Suprapubic skin (tissue), 4 donors: ENCODE data around the gene RIMBP2. TPM values are rescaled to one million over a fixed set of nuclear protein-coding genes. Genes with fewer than 3 reads are reported as not detected.

Source experiments
- DNase-seq, 2 donors: peaks; one replicate each; pipeline ENCODE4 v3.0.0-alpha.2; 2019; ENCODE audit warnings: low spot score in 2 of 2
- H3K27ac ChIP-seq: fragments of 200-600 bp; sonication (generic); one replicate; pipeline ENCODE4 v1.5.1; 2019
- H3K27me3 ChIP-seq: fragments of 200-600 bp; sonication (generic); one replicate; pipeline ENCODE4 v1.5.1; 2019
- H3K36me3 ChIP-seq: fragments of 200-600 bp; sonication (generic); one replicate; pipeline ENCODE4 v1.5.1; 2019
- H3K4me1 ChIP-seq: fragments of 200-600 bp; sonication (generic); one replicate; pipeline ENCODE4 v1.5.1; 2019
- H3K4me3 ChIP-seq: fragments of 200-600 bp; sonication (generic); one replicate; pipeline ENCODE4 v1.5.1; 2019; ENCODE audit warnings: mild to moderate bottlenecking
- H3K9me3 ChIP-seq: fragments of 200-600 bp; sonication (generic); one replicate; pipeline ENCODE4 v1.5.1; 2019
- EP300 ChIP-seq: sonication (generic); formaldehyde crosslinking; IDR thresholded peaks from one replicate; pipeline ENCODE4 v1.6.1; 2017; ENCODE audit warnings: antibody characterized with exemption
- POLR2A ChIP-seq, 2 donors: fragments of 450-650 bp; IDR thresholded peaks; one replicate each; pipeline ENCODE4 v1.6.1; 2017; ENCODE audit warnings: antibody characterized with exemption in 2 of 2, mild to moderate bottlenecking in 2 of 2, moderate library complexity in 2 of 2
- POLR2AphosphoS5 ChIP-seq, 3 donors: sonication (generic); formaldehyde crosslinking; IDR thresholded peaks; one replicate each; pipeline ENCODE4 v1.6.1; 2017; ENCODE audit warnings: antibody characterized with exemption in 3 of 3
- WGBS: methylation state at CpG from one replicate; pipeline ENCODE4 v1.1.5; 2018; 5-methylcytosine and 5-hydroxymethylcytosine counted together
- total RNA-seq, 4 donors: library from RNA; depleted of rRNA; stranded (reverse); fragments of >200 nt; gene quantifications; one replicate each; pipeline ENCODE4 v1.1.0, GENCODE V29; 2016
- TF ChIP-seq, protein P1 (sequence below), 2 donors: fragments of 200-600 bp in 1 of 2; fragments of 450-650 bp in 1 of 2; sonication (generic) in 1 of 2; IDR thresholded peaks; one replicate each; pipeline ENCODE4 v1.5.1; 2016 to 2019; ENCODE audit warnings: antibody characterized with exemption in 2 of 2, mild to moderate bottlenecking in 1 of 2, moderate library complexity in 1 of 2

The RIMBP2 gene
- total RNA-seq, 4 donors from 2014 or later = 2.1 to 21.8 (median 3.0) TPM

DNA sequence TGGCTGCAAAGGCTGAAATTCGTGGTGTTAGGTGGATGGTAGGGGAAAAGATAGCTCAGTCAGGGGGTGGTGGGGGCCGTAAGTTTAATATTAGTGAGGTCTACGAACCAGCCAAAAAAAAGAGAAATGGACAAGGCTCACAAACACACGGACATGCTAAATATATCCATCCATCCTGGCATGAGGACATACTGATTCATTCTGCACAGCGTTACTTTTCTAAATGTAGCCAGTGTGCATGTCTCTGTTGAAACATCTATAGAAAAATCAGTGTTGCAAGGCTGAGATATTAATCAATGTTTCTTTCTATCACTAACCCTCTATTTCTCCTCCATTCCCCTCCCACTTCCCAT, 227.8 kb downstream of the RIMBP2 start:
- Histone ChIP-seq H3K4me1 (no peaks in the 10 kb centered on the region), H3K4me3 (no peak overlapping the region), H3K27ac (no peak overlapping the region), H3K36me3 (no peaks in the 10 kb centered on the region), H3K9me3 (no peaks in the 10 kb centered on the region), H3K27me3 (no peaks in the 10 kb centered on the region)
- no peak for DNase-seq
- 77% methylated on average over 5 of the region's 5 CpGs for WGBS
- TF ChIP-seq POLR2AphosphoS5 (IDR thresholded peaks at IDR 0.05) = no peak
- TF ChIP-seq EP300 = no peak
- TF ChIP-seq, protein P1, sequence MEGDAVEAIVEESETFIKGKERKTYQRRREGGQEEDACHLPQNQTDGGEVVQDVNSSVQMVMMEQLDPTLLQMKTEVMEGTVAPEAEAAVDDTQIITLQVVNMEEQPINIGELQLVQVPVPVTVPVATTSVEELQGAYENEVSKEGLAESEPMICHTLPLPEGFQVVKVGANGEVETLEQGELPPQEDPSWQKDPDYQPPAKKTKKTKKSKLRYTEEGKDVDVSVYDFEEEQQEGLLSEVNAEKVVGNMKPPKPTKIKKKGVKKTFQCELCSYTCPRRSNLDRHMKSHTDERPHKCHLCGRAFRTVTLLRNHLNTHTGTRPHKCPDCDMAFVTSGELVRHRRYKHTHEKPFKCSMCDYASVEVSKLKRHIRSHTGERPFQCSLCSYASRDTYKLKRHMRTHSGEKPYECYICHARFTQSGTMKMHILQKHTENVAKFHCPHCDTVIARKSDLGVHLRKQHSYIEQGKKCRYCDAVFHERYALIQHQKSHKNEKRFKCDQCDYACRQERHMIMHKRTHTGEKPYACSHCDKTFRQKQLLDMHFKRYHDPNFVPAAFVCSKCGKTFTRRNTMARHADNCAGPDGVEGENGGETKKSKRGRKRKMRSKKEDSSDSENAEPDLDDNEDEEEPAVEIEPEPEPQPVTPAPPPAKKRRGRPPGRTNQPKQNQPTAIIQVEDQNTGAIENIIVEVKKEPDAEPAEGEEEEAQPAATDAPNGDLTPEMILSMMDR (IDR thresholded peaks at IDR 0.05) = no peak
- no peak for TF ChIP-seq POLR2A (IDR thresholded peaks at IDR 0.05)

DNA sequence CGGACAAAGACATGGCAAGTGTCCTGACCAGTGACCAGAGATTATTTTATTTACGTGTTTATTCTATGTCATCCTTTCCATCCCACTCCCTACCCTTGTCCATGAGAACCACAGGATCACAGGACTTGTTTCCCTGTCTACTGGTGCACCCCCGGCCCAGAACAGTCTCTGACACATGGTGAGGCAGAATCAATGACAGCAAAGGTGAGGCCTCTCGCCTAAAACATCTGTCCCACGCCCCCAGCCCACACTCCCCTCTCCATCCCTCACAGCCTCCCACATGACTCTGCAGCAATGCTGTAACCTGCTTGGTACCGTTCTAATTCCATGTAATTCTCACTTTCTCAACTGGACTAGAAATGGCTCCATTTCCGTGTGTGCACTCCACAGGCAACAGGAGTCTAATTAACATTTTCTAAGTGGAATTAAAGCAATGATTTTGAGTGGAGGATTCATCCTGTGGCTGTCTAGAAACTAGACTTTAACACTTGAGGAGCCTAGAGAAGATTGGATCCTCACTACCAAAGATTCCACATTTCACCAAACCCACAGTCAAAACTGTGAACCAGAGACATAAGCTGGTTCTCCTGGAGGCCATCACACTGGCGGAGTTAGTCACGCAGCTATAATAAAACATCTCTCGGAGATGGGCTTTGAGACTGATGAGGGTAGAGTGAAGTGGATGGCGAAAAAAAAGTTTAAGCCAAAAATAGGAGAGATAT, 228.3 kb downstream of the RIMBP2 start:
- WGBS = 88% methylated on average over 11 of the region's 11 CpGs

DNA sequence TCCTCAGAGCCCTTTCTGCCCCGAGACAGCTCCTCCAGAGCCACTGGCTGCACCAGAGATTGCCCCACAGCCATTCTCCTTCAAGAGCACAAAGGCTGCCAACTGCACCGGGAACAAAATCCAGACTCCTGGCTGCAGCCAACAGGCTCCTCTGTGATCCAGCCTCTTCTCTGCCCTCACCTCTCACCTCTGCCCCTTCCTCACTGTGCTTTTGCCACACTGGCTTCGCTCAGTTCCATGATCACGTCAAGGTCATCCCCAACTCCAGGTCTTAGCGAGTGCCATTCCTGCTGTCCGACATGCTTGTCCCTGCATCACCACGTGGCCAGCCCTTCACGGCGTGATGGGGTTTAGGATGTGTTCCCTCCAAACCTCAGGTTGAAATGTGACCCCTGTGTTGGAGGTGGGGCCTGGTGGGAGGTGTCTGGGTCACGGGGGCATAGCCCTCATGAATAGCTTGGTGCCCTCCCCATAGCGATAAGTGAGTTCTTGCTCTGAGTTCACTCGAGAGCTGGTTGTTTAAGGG, 229.1 kb downstream of the RIMBP2 start:
- DNase-seq = no peak
- H3K9me3 ChIP-seq = no peaks in the 10 kb centered on the region
- 96% methylated on average over 12 of the region's 12 CpGs for WGBS
- no peaks in the 10 kb centered on the region for H3K4me1 ChIP-seq
- TF ChIP-seq POLR2A (IDR thresholded peaks at IDR 0.05) (no peak), POLR2AphosphoS5 (IDR thresholded peaks at IDR 0.05) (no peak), EP300 (no peak)
- TF ChIP-seq, protein P1 (IDR thresholded peaks at IDR 0.05) = no peak
- H3K4me3 ChIP-seq = no peak overlapping the region
- no peaks in the 10 kb centered on the region for H3K36me3 ChIP-seq
- H3K27ac ChIP-seq = no peak overlapping the region
- peaks cover 2% of the 10 kb centered on the region for H3K27me3 ChIP-seq

More for the DNA sequence above, 228.3 kb downstream of the RIMBP2 start:
- TF ChIP-seq EP300 (no peak), POLR2AphosphoS5 (IDR thresholded peaks at IDR 0.05) (no peak), POLR2A (IDR thresholded peaks at IDR 0.05) (no peak)
- TF ChIP-seq, protein P1 (IDR thresholded peaks at IDR 0.05) = no peak
- H3K9me3 ChIP-seq = no peaks in the 10 kb centered on the region
- no peak overlapping the region for H3K4me3 ChIP-seq
- no peak for DNase-seq
- H3K27ac ChIP-seq = no peak overlapping the region
- H3K4me1 ChIP-seq = no peaks in the 10 kb centered on the region
- no peaks in the 10 kb centered on the region for H3K27me3 ChIP-seq
- H3K36me3 ChIP-seq = no peaks in the 10 kb centered on the region

DNA sequence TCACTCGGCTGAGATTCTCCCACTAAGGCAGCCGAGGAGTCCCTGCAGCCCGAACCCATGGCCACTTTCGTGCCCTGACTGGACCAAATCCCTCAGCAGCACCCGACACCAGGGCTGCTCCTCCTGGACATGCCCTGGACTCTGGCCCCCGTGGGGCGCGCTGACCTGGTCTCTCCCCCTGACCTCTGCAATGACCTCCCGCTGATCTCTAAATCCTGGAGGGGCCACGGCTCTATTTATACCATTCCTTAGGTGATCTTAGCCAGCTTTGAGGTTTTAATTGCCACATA, 230.0 kb downstream of the RIMBP2 start:
- no peak overlapping the region for H3K27ac ChIP-seq
- no peaks in the 10 kb centered on the region for H3K9me3 ChIP-seq
- DNase-seq = no peak
- TF ChIP-seq, protein P1 (IDR thresholded peaks at IDR 0.05) = no peak
- TF ChIP-seq POLR2AphosphoS5 (IDR thresholded peaks at IDR 0.05) (no peak), EP300 (no peak), POLR2A (IDR thresholded peaks at IDR 0.05) (no peak)
- H3K4me1 ChIP-seq = peaks cover 6% of the 10 kb centered on the region
- H3K4me3 ChIP-seq = no peak overlapping the region
- H3K27me3 ChIP-seq = peaks cover 5% of the 10 kb centered on the region
- WGBS = 83% methylated on average over 10 of the region's 10 CpGs
- H3K36me3 ChIP-seq = no peaks in the 10 kb centered on the region

DNA sequence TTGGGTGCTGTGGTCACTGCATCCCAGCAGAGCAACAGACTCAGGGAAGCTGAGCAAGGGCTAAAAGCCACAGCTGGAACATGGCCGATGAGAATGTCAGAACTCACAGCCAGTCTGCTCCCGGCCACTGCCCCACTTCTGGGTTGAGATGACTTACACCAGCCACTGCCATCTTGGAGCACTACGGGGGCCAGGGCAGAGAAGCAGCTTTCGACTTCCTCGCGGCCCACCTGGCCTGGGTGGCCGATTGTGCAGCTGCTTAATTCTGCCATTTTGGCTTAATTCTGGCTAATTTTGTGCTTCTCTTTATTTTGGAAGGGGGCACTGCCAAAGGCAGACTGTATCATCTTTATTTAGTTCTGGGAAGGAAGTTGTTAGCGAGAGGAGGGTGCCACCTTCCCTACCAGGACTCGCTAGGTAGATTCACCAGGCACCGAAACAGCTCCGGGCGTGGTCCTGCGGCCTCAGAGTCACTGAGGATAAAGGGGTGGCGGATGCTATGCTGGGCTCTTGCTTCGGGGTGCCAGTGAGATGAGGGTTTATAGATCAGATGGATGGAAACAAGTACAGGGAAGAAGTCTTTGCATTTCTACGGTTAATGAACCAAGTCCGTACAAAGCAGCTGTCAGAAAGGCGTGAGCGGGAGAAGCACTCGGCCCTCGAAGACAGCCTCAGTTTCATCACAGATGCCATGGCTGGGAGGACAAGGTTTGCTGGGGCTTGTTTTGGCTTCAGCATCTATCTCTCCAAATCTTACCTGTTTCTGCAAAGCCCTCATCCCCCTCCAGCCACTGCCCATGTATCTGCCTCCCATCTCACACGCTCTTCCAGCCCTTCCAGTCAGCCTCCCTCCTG, 230.6 kb downstream of the RIMBP2 start:
- Histone ChIP-seq H3K27me3 (peaks cover 9% of the 10 kb centered on the region), H3K4me1 (peaks cover 8% of the 10 kb centered on the region), H3K36me3 (no peaks in the 10 kb centered on the region), H3K4me3 (no peak overlapping the region), H3K9me3 (no peaks in the 10 kb centered on the region), H3K27ac (no peak overlapping the region)
- WGBS = 89% methylated on average over 21 of the region's 22 CpGs
- DNase-seq = no peak
- TF ChIP-seq POLR2A (IDR thresholded peaks at IDR 0.05) (no peak), EP300 (no peak), POLR2AphosphoS5 (IDR thresholded peaks at IDR 0.05) (no peak)
- TF ChIP-seq, protein P1 (IDR thresholded peaks at IDR 0.05) = no peak
